T1000 (cell line): Measurements from ENCODE around the gene GPC3.
"Not testable (repeated sequence)": the region's sequence is repeated elsewhere in the genome, so short reads cannot be mapped to it uniquely, and the experiment has no call there.

Experiments
- DNase-seq: peaks from one replicate; lab custom pipeline; 2025; ENCODE audit warnings: mixed read lengths; lab: John Stamatoyannopoulos, UW

The GPC3 gene

GRCh38 chrX:133550665-133551485, 434.5 kb downstream of the GPC3 start:
- no peak for DNase-seq

GRCh38 chrX:133549295-133549933, 436.0 kb downstream of the GPC3 start:
- no peak for DNase-seq

GRCh38 chrX:133546441-133546840, 439.0 kb downstream of the GPC3 start:
- DNase-seq, result no peak

GRCh38 chrX:133544778-133545177, 440.6 kb downstream of the GPC3 start:
- DNase-seq, result no peak

GRCh38 chrX:133544115-133544514, 441.3 kb downstream of the GPC3 start:
- no peak for DNase-seq

GRCh38 chrX:133543654-133544053, 441.7 kb downstream of the GPC3 start:
- no peak for DNase-seq

- no peak for DNase-seq
Measured at GRCh38 chrX:133542476-133542875, 442.9 kb downstream of the GPC3 start.

- DNase-seq, result no peak
Measured at GRCh38 chrX:133541021-133541420, 444.4 kb downstream of the GPC3 start.

GRCh38 chrX:133538148-133538547, 447.2 kb downstream of the GPC3 start:
- DNase-seq, result no peak

- DNase-seq, result no peak
Measured at GRCh38 chrX:133537142-133537541, 448.3 kb downstream of the GPC3 start.

GRCh38 chrX:133535066-133535465, 450.3 kb downstream of the GPC3 start:
- DNase-seq, result no peak

- no peak for DNase-seq
Measured at GRCh38 chrX:133534172-133534571, 451.2 kb downstream of the GPC3 start.

GRCh38 chrX:133533249-133533648, 452.1 kb downstream of the GPC3 start:
- no peak for DNase-seq

- DNase-seq, result no peak
Measured at GRCh38 chrX:133530960-133531359, 454.4 kb downstream of the GPC3 start.

GRCh38 chrX:133529578-133529977, 455.8 kb downstream of the GPC3 start:
- DNase-seq, result no peak

GRCh38 chrX:133527825-133528224, 457.6 kb downstream of the GPC3 start:
- no peak for DNase-seq

GRCh38 chrX:133527415-133527814, 458.0 kb downstream of the GPC3 start:
- no peak for DNase-seq

- DNase-seq, result not testable (repeated sequence)
Measured at GRCh38 chrX:133526773-133527172, 458.6 kb downstream of the GPC3 start.

- no peak for DNase-seq
Measured at GRCh38 chrX:133523526-133523925, 461.9 kb downstream of the GPC3 start.

GRCh38 chrX:133523081-133523487, 462.3 kb downstream of the GPC3 start:
- DNase-seq, result no peak

- DNase-seq, result no peak
Measured at GRCh38 chrX:133516686-133517085, 468.7 kb downstream of the GPC3 start.

GRCh38 chrX:133514486-133514885, 470.9 kb downstream of the GPC3 start:
- no peak for DNase-seq

GRCh38 chrX:133513123-133513522, 472.3 kb downstream of the GPC3 start:
- DNase-seq, result no peak

- DNase-seq, result no peak
Measured at GRCh38 chrX:133511041-133511440, 474.4 kb downstream of the GPC3 start.
